Measurements from ENCODE around the gene SPEM2.

Gene SPEM2

GRCh38 chr17:7418472-7419152 lies 6.8 kb upstream of the SPEM2 start:
- TF ChIP-seq EZH2phosphoT487 (conservative IDR thresholded peaks at IDR 0.05; ENCODE audit: low read length) (no peak), CTCF (IDR thresholded peaks at IDR 0.05; ENCODE audit: insufficient read depth, low read length, poor library complexity, severe bottlenecking) (no peak)
- Histone ChIP-seq H4K20me1 (ENCODE audit: low read depth, low read length) (no peaks in the 10 kb centered on the region), H3K27me3 (ENCODE audit: low read length) (no peaks in the 10 kb centered on the region), H3K9ac (ENCODE audit: low read length) (no peak overlapping the region), H2AFZ (ENCODE audit: low read depth, low read length, severe bottlenecking) (no peak overlapping the region), H3K79me2 (ENCODE audit: insufficient read depth, low read length) (no peaks in the 10 kb centered on the region), H3K4me2 (ENCODE audit: low read depth, low read length, poor library complexity, severe bottlenecking) (no peak overlapping the region), H3K27ac (ENCODE audit: low read depth, low read length) (no peak overlapping the region), H3K9me3 (ENCODE audit: insufficient read depth, low read length) (no peaks in the 10 kb centered on the region), H3K4me3 (ENCODE audit: insufficient read depth, low read length, poor library complexity, severe bottlenecking) (no peak overlapping the region), H3F3A (ENCODE audit: insufficient read depth) (no peaks in the 10 kb centered on the region), H3K9me2 (replicated peaks; ENCODE audit: insufficient read depth, low read length) (no peaks in the 10 kb centered on the region), H3K36me3 (ENCODE audit: low read length) (no peaks in the 10 kb centered on the region)

- no peak within 1 kb of the TSS for H3K9ac ChIP-seq (ENCODE audit: low read length)
- no peaks in the 10 kb centered on the region for H3K9me2 ChIP-seq (replicated peaks; ENCODE audit: insufficient read depth, low read length)
- TF ChIP-seq CTCF (IDR thresholded peaks at IDR 0.05; ENCODE audit: insufficient read depth, low read length, poor library complexity, severe bottlenecking), result no peak
- TF ChIP-seq EZH2phosphoT487 (conservative IDR thresholded peaks at IDR 0.05; ENCODE audit: low read length), result no peak
Measured at GRCh38 chr17:7419819-7420610, 5.4 kb upstream of the SPEM2 start, which contains the start of gene SPEM1. Gene SPEM1 (plus strand): TSS chr17:7420324. CDS start chr17:7420385, 61 bp downstream.

GRCh38 chr17:7421186-7421585 lies 4.2 kb upstream of the SPEM2 start:
- H3K36me3 ChIP-seq (ENCODE audit: low read length), result no peaks in the 10 kb centered on the region
- H3K4me2 ChIP-seq (ENCODE audit: low read depth, low read length, poor library complexity, severe bottlenecking), result no peak overlapping the region
- no peaks in the 10 kb centered on the region for H3K27me3 ChIP-seq (ENCODE audit: low read length)
- no peaks in the 10 kb centered on the region for H3K79me2 ChIP-seq (ENCODE audit: insufficient read depth, low read length)
- H3K4me3 ChIP-seq (ENCODE audit: insufficient read depth, low read length, poor library complexity, severe bottlenecking), result no peak overlapping the region
- H3F3A ChIP-seq (ENCODE audit: insufficient read depth), result no peaks in the 10 kb centered on the region
- H3K9me3 ChIP-seq (ENCODE audit: insufficient read depth, low read length), result no peaks in the 10 kb centered on the region
- no peak overlapping the region for H3K27ac ChIP-seq (ENCODE audit: low read depth, low read length)
- no peaks in the 10 kb centered on the region for H4K20me1 ChIP-seq (ENCODE audit: low read depth, low read length)
- no peak for TF ChIP-seq CTCF (IDR thresholded peaks at IDR 0.05; ENCODE audit: insufficient read depth, low read length, poor library complexity, severe bottlenecking)
- TF ChIP-seq EZH2phosphoT487 (conservative IDR thresholded peaks at IDR 0.05; ENCODE audit: low read length), result no peak
- H2AFZ ChIP-seq (ENCODE audit: low read depth, low read length, severe bottlenecking), result no peak overlapping the region
- no peaks in the 10 kb centered on the region for H3K9me2 ChIP-seq (replicated peaks; ENCODE audit: insufficient read depth, low read length)
- H3K9ac ChIP-seq (ENCODE audit: low read length), result no peak overlapping the region

More at GRCh38 chr17:7419819-7420610, 5.4 kb upstream of the SPEM2 start, which contains the start of gene SPEM1:
- no peak within 1 kb of the TSS for H3K4me3 ChIP-seq (ENCODE audit: insufficient read depth, low read length, poor library complexity, severe bottlenecking)
- no peaks in the 10 kb centered on the region for H3K27me3 ChIP-seq (ENCODE audit: low read length)
- no peaks in the 10 kb centered on the region for H3F3A ChIP-seq (ENCODE audit: insufficient read depth)
- H3K27ac ChIP-seq (ENCODE audit: low read depth, low read length), result no peak within 1 kb of the TSS
- no peaks in the 10 kb centered on the region for H4K20me1 ChIP-seq (ENCODE audit: low read depth, low read length)
- no peaks in the 10 kb centered on the region for H3K36me3 ChIP-seq (ENCODE audit: low read length)
- no peaks in the 10 kb centered on the region for H3K79me2 ChIP-seq (ENCODE audit: insufficient read depth, low read length)
- H2AFZ ChIP-seq (ENCODE audit: low read depth, low read length, severe bottlenecking), result no peak within 1 kb of the TSS
- H3K4me2 ChIP-seq (ENCODE audit: low read depth, low read length, poor library complexity, severe bottlenecking), result no peak within 1 kb of the TSS
- no peaks in the 10 kb centered on the region for H3K9me3 ChIP-seq (ENCODE audit: insufficient read depth, low read length)

All from SU-DHL-6 (cell line).